ENCODE measurements around the gene ARID3A. TPM values are rescaled to one million over a fixed set of nuclear protein-coding genes. Genes with fewer than 3 reads are reported as not detected.

ARID3A gene
- total and polyA plus RNA-seq, 2 of the 13 experiments (the other 11 are each of a cell fraction or from before 2014, with no cell fraction given): 71.3 to 77.9 TPM

GRCh38 chr19:927780-928401, 2.1 kb downstream of the ARID3A start (continued):
- TF ChIP-seq ZNF687 (CRISPR knock-in tag; IDR thresholded peaks at IDR 0.05): peak; percentile 10
- TF ChIP-seq AGO2 (optimal IDR thresholded peaks at IDR 0.05; ENCODE audit: low read depth, low read length): peak; percentile 85
- no peak for TF ChIP-seq MED13 (CRISPR knock-in tag; IDR thresholded peaks at IDR 0.05)
- 0 out of 2 replicates have a peak, but pooled peaks have one; percentile 13 for TF ChIP-seq ZNF788 (CRISPR knock-in tag; IDR thresholded peaks at IDR 0.05; ENCODE audit: borderline replicate concordance)
- peak; percentile 6; the same call in 1 of the 2 replicates for TF ChIP-seq WIZ (CRISPR knock-in tag; IDR thresholded peaks at IDR 0.05)
- no peak for TF ChIP-seq NCOA2 (CRISPR knock-in tag; IDR thresholded peaks at IDR 0.05)

- intact Hi-C loops (cut with micrococcal nuclease; ENCODE audit: unreplicated experiment) (loop anchor here (10.0 kb wide), 1 partner anchor 264 kb away; the partner anchor contains the start of gene RNF126), in situ Hi-C loops (cut with HindIII; ENCODE audit: extremely low pct_ligation_motif_present, low pct_unique_long_range_greater_than_20kb) (loop anchor here (5.0 kb wide), 1 partner anchor 34 kb away; no protein-coding TSS in a partner anchor)
- ATAC-seq (peak; percentile 10), FAIRE-seq (peak; percentile 36), DNase-seq (ENCODE audit: low spot score) (peak; percentile 43)
- peaks cover 73% of the 10 kb centered on the region for H3K79me2 ChIP-seq (ENCODE audit: insufficient read depth, low read length)
- peak overlapping the region; percentile 33 for H3K9ac ChIP-seq (ENCODE audit: insufficient read depth, low read depth, low read length)
- POLR2A ChIA-PET: interaction anchor here (1.5 to 5.6 kb wide), 6 partner anchors 20 to 56 kb away, joined by 3 to 50 read pairs (median 13); partner anchors contain the start of gene WDR18
- H3K27ac ChIP-seq (ENCODE audit: extremely low read length, insufficient read depth, low read length): peak overlapping the region; percentile 92
- H3K4me3 ChIP-seq (replicated peaks in 1 of 3; ENCODE audit: insufficient read depth in 1 of 3, low read depth in 2 of 3, low read length in 3 of 3): peak overlapping the region; percentile 88 to 98 (median 96); a peak in 3 of 6 replicates
- peaks cover 11 to 34% of the 10 kb centered on the region in 2 experiments; a peak in 4 of 5 replicates for H3K36me3 ChIP-seq (replicated peaks in 1 of 2; ENCODE audit: control insufficient read depth in 1 of 2, insufficient read depth in 2 of 2, low read length in 2 of 2)
- H2AFZ ChIP-seq (ENCODE audit: low read length): no peak overlapping the region
- BruUV-seq (replicated peaks): TSS peak; percentile 31
- peaks cover 19% of the 10 kb centered on the region; the same call in 1 of the 2 replicates for H4K20me1 ChIP-seq (ENCODE audit: insufficient read depth, low read length)
- H3K27me3 ChIP-seq (ENCODE audit: control insufficient read depth in 1 of 2, insufficient read depth in 2 of 2, low read length in 2 of 2): no peaks in the 10 kb centered on the region
- peak overlapping the region; percentile 93 for H3K4me2 ChIP-seq (ENCODE audit: low read depth, low read length)
- WGBS (ENCODE audit: low lambda C conversion rate): 74% methylated on average over 7 of the region's 18 CpGs
- no peaks in the 10 kb centered on the region for H3K9me3 ChIP-seq (ENCODE audit: low read length)
- peaks cover 65% of the 10 kb centered on the region for H3K4me1 ChIP-seq (ENCODE audit: insufficient read depth, low read length)
- CTCF ChIA-PET (ENCODE audit: low intra/inter-chr PET ratio, low total read pairs): no interaction called here
- TF ChIP-seq YY1 (IDR thresholded peaks at IDR 0.05; ENCODE audit: insufficient read depth, insufficient replicate concordance, low read depth, low read length) (no peak), ZNF343 (CRISPR knock-in tag; IDR thresholded peaks at IDR 0.05) (no peak), NR2F2 (IDR thresholded peaks at IDR 0.05; ENCODE audit: borderline replicate concordance, low read depth) (peak; percentile 6; the same call in 1 of the 2 replicates), NFYB (CRISPR knock-in tag; IDR thresholded peaks at IDR 0.05) (peak; percentile 53), ZNF124 (CRISPR knock-in tag; IDR thresholded peaks at IDR 0.05) (no peak), SMAD1 (CRISPR knock-in tag; IDR thresholded peaks at IDR 0.05; ENCODE audit: borderline replicate concordance, low read depth) (peak; percentile 54; the same call in 1 of the 2 replicates), WIZ (CRISPR knock-in tag; IDR thresholded peaks at IDR 0.05) (0 out of 2 replicates have a peak, but pooled peaks have one; percentile 16), IRX3 (CRISPR knock-in tag; IDR thresholded peaks at IDR 0.05; ENCODE audit: borderline replicate concordance, low read depth) (0 out of 2 replicates have a peak, but pooled peaks have one; percentile 33), ZNF121 (CRISPR knock-in tag; IDR thresholded peaks at IDR 0.05) (peak; percentile 85), ZFP91 (CRISPR knock-in tag; IDR thresholded peaks at IDR 0.05; ENCODE audit: borderline replicate concordance) (peak; percentile 27; the same call in 1 of the 2 replicates)
Observed at GRCh38 chr19:928471-929202, 2.8 kb downstream of the ARID3A start.

Measured in HepG2 (cell line).